Measurements from ENCODE around the gene SH3RF3. TPM values are rescaled to one million over a fixed set of nuclear protein-coding genes. Genes with fewer than 3 reads are reported as not detected.
A peak's percentile ranks its signal among the peaks of the same experiment; 100 is the strongest.

SH3RF3 gene
- polyA plus RNA-seq, 1 of the 3 experiments (the other 2 are of a cell fraction): 1.9 TPM

DNA sequence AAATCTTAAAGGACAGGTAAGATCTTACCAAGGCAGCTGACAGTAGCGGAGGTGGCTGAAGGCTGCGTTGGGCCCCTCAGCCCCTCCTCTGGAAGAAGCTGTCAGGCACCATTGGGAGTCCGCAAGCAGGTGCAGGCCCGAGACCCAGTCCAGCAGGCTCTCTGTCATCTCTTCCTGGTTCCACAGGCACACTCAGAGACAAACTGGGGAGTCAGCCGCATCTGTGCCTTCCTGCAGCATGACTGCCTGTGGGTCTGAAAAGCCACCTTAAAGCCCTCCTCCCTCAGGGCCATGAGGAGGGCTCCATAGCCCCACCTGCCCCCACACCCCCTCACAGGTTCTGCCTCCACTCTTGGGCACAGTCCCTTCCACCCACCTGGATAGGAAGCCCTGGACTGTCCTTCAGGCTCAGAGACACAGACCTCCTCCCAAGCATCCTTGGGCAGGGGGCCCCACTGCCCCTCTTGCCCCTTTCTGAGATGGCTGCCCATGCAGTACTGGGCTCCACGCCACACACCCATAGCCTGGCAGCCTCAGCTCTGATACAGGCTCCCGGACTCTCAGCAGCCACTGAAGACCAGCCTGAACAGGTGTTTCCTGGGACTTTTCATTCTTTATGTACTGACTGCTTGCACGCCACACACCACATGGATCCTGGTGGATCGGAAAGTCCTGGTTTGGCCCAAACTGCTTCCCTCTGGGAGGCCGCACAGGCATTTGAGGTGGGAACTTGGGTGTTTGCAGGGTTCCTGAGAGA lies 245.0 kb downstream of the SH3RF3 start:
- Histone ChIP-seq H3K79me2 (ENCODE audit: insufficient read depth) (no peaks in the 10 kb centered on the region), H3F3A (replicated peaks; ENCODE audit: insufficient read depth) (no peaks in the 10 kb centered on the region), H3K4me2 (no peak overlapping the region), H3K4me1 (ENCODE audit: control insufficient read depth in 1 of 2, insufficient read depth in 2 of 2, low read depth in 1 of 2, low read length in 1 of 2) (no peaks in the 10 kb centered on the region; a peak in 1 of 4 replicates), H4K20me1 (ENCODE audit: insufficient read depth) (no peaks in the 10 kb centered on the region), H3K27me3 (ENCODE audit: insufficient read depth) (no peaks in the 10 kb centered on the region), H2AFZ (ENCODE audit: low read depth) (no peak overlapping the region), H3K27ac (ENCODE audit: low read depth in 2 of 2, low read length in 1 of 2) (no peak overlapping the region), H3K9me2 (no peaks in the 10 kb centered on the region), H3K9me3 (no peaks in the 10 kb centered on the region), H3K9ac (no peak overlapping the region), H3K4me3 (ENCODE audit: low read depth in 2 of 2, low read length in 1 of 2) (no peak overlapping the region), H3K36me3 (replicated peaks in 1 of 2; ENCODE audit: control insufficient read depth in 1 of 2, insufficient read depth in 2 of 2, low read length in 1 of 2) (peaks cover 4 to 7% of the 10 kb centered on the region in 2 experiments)
- POLR2A ChIA-PET: no interaction called here
- 89% methylated on average over 5 of the region's 10 CpGs for WGBS (ENCODE audit: low lambda C conversion rate)
- DNase-seq: peak; percentile 7
- CTCF ChIA-PET: no interaction called here
- TF ChIP-seq JUND (IDR thresholded peaks at IDR 0.05) (no peak), RXRA (IDR thresholded peaks at IDR 0.05; ENCODE audit: borderline replicate concordance, low read depth) (no peak), RAD21 (IDR thresholded peaks at IDR 0.05; ENCODE audit: low read length) (no peak), POLR2AphosphoS5 (IDR thresholded peaks at IDR 0.05; ENCODE audit: low read depth, low read length) (no peak), RCOR1 (IDR thresholded peaks at IDR 0.05; ENCODE audit: low read length) (no peak), CHD2 (IDR thresholded peaks at IDR 0.05; ENCODE audit: low read length, partially characterized antibody) (no peak), ELF1 (IDR thresholded peaks at IDR 0.05) (no peak), EZH2phosphoT487 (IDR thresholded peaks at IDR 0.05; ENCODE audit: borderline replicate concordance, low read depth) (no peak), TCF12 (IDR thresholded peaks at IDR 0.05) (no peak), YY1 (IDR thresholded peaks at IDR 0.05; ENCODE audit: low read depth) (no peak), MXI1 (IDR thresholded peaks at IDR 0.05; ENCODE audit: low read depth, low read length) (no peak), NRF1 (IDR thresholded peaks at IDR 0.05; ENCODE audit: low read depth, low read length) (no peak), SIN3A (IDR thresholded peaks at IDR 0.05; ENCODE audit: borderline replicate concordance, low read depth, low read length) (no peak), TEAD4 (IDR thresholded peaks at IDR 0.05; ENCODE audit: borderline replicate concordance, insufficient read depth) (no peak)
- TF ChIP-seq, protein P1, sequence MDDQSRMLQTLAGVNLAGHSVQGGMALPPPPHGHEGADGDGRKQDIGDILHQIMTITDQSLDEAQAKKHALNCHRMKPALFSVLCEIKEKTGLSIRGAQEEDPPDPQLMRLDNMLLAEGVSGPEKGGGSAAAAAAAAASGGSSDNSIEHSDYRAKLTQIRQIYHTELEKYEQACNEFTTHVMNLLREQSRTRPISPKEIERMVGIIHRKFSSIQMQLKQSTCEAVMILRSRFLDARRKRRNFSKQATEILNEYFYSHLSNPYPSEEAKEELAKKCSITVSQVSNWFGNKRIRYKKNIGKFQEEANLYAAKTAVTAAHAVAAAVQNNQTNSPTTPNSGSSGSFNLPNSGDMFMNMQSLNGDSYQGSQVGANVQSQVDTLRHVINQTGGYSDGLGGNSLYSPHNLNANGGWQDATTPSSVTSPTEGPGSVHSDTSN (IDR thresholded peaks at IDR 0.05): no peak
- TF ChIP-seq, protein P2, sequence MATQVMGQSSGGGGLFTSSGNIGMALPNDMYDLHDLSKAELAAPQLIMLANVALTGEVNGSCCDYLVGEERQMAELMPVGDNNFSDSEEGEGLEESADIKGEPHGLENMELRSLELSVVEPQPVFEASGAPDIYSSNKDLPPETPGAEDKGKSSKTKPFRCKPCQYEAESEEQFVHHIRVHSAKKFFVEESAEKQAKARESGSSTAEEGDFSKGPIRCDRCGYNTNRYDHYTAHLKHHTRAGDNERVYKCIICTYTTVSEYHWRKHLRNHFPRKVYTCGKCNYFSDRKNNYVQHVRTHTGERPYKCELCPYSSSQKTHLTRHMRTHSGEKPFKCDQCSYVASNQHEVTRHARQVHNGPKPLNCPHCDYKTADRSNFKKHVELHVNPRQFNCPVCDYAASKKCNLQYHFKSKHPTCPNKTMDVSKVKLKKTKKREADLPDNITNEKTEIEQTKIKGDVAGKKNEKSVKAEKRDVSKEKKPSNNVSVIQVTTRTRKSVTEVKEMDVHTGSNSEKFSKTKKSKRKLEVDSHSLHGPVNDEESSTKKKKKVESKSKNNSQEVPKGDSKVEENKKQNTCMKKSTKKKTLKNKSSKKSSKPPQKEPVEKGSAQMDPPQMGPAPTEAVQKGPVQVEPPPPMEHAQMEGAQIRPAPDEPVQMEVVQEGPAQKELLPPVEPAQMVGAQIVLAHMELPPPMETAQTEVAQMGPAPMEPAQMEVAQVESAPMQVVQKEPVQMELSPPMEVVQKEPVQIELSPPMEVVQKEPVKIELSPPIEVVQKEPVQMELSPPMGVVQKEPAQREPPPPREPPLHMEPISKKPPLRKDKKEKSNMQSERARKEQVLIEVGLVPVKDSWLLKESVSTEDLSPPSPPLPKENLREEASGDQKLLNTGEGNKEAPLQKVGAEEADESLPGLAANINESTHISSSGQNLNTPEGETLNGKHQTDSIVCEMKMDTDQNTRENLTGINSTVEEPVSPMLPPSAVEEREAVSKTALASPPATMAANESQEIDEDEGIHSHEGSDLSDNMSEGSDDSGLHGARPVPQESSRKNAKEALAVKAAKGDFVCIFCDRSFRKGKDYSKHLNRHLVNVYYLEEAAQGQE (IDR thresholded peaks at IDR 0.05; ENCODE audit: low read depth, low read length): no peak
- TF ChIP-seq, protein P3, sequence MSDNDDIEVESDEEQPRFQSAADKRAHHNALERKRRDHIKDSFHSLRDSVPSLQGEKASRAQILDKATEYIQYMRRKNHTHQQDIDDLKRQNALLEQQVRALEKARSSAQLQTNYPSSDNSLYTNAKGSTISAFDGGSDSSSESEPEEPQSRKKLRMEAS (IDR thresholded peaks at IDR 0.05; ENCODE audit: low read depth): no peak
- TF ChIP-seq, protein P4, sequence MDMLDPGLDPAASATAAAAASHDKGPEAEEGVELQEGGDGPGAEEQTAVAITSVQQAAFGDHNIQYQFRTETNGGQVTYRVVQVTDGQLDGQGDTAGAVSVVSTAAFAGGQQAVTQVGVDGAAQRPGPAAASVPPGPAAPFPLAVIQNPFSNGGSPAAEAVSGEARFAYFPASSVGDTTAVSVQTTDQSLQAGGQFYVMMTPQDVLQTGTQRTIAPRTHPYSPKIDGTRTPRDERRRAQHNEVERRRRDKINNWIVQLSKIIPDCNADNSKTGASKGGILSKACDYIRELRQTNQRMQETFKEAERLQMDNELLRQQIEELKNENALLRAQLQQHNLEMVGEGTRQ (IDR thresholded peaks at IDR 0.05; ENCODE audit: borderline replicate concordance, low read depth, low read length): no peak
- TF ChIP-seq, protein P5, sequence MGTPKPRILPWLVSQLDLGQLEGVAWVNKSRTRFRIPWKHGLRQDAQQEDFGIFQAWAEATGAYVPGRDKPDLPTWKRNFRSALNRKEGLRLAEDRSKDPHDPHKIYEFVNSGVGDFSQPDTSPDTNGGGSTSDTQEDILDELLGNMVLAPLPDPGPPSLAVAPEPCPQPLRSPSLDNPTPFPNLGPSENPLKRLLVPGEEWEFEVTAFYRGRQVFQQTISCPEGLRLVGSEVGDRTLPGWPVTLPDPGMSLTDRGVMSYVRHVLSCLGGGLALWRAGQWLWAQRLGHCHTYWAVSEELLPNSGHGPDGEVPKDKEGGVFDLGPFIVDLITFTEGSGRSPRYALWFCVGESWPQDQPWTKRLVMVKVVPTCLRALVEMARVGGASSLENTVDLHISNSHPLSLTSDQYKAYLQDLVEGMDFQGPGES (IDR thresholded peaks at IDR 0.05; ENCODE audit: low read depth, low read length): no peak

Data from SK-N-SH (cell line).